HG03432 (cell line): Measurements from ENCODE around the gene DPH5.
"Not testable (repeated sequence)": the region's sequence is repeated elsewhere in the genome, so short reads cannot be mapped to it uniquely, and the experiment has no call there.

ENCODE experiments used
- ATAC-seq: cut with Tn5 transposase; IDR thresholded peaks from one replicate; pipeline ENCODE4 v1.9.1; 2021; ENCODE audit warnings: mild to moderate bottlenecking, moderate library complexity; ENCODE audit not compliant: unreplicated experiment

Gene DPH5

DNA sequence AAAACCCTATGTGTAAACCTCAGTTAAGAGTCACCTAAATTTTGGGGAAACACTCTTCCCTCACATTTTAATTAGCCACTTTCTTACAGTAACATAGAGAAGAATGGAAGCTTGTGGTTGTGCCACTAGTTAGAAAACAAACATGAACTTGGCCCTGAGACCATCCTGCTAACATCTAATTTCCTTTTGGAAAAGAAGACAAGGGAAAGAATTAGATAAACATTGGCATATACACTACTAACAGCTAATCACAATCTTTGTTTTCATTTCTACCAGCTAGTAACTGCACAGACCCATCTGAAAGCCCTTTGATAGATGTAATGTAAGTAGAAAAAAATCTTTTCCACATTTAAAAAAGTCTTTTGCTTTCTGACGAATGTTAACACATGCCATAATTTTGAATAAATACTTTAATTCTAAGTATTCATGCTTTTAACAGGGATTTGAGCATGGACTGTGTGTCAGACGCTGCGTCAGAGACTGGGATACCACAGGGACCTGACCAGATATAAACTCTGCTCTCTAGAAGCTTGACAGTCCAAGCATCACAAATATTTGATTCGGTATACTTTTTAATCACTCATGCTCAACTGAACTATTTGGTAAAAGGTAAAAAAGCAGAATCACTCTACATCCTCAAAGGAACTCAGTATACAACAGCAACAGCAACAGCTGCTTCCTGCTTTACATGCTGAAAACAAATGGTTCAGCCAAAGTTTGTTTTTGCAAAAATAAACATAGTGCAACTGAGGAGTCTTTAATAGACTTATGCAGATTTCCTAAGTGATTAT is 30.2 kb downstream of the DPH5 start:
- ATAC-seq, result no peak

DNA sequence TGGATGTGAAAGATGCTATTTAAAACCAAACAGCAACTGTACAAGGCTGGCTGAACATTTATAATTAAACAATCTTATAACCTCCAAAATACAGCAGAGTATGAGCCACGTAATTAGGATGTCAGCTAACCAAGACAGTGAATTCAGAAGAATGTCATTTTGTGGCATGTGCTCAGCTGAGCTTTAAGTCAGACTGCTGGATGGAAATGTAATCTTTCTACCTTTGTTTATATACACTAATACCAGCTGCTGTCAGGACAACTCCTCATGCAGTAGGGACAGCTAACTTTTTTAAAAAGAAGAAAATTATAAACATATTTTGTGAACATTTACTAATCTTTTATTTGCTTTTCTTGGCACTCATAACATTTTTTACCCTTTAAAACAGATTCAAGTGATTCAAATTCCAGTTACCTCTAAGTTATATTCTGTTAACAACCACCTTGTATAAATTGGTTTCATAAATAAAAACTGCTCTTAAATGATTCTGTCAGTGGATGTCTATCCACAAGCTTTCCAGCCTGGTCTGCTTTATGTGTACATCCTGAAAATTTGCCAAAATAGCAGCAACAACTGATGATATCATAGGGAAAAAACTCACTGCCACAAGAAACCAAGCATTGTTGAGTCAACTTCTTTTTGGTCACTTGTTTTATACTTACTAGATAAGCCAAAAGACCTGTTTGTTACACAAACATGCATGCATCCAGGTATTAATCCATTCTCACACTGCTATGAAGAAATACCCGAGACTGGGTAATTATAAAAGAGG is 36.1 kb downstream of the DPH5 start:
- ATAC-seq, result no peak

DNA sequence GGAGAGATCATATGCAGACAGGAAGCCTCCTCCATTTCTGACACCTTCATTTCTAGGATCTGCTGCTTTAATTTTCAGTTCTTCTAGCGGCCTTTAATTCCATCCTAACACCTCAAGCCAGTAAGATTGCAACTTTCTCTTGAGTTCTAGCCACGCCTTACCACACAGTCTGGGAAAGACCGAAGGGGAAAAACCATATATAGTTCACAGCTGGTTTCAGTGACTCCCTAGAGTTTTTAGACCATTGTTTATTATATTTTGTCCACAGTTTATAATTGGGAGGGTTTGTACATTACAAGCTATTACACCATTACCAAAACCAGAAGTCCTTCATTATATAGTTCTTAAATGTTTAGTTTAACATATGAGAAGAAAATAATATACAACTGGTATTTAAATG is 37.5 kb downstream of the DPH5 start:
- no peak for ATAC-seq

DNA sequence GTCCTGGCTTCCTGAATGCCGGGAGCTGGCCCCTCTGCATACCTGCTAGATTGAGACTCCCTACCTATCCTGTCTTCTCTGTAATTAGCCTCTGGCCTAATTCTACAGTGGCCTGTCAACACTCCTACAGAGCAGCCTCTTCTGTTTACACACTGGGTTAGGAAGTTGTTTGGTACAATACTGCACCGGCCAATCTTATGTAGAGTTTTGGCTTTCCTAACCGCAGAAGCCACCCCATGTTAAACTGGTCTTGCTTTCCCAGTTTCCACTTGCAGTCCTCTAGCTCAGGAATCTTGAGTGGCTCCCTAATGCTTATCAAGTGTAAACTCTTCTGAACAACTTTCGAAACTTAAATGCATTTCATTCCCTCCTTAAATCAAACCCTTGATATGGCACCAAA is 42.8 kb downstream of the DPH5 start:
- no peak for ATAC-seq

DNA sequence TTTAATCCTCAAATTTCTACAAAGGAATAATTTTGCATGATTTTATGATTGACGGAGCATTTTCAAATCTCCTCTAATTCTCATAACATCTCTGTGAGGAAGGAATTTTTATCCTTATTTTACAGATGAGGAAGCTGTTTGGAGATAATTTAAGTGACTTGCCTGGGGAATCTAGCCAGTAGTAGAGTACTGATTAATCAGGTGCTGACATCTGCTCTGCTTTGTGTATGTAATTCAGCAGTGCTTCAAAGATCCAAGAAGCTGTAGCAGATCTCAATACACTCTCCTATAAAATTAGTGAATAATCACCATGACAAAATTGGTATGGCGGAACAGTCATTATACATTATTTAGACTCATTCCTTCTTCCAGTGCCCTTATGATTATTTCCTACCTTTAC is 46.0 kb downstream of the DPH5 start:
- no peak for ATAC-seq

DNA sequence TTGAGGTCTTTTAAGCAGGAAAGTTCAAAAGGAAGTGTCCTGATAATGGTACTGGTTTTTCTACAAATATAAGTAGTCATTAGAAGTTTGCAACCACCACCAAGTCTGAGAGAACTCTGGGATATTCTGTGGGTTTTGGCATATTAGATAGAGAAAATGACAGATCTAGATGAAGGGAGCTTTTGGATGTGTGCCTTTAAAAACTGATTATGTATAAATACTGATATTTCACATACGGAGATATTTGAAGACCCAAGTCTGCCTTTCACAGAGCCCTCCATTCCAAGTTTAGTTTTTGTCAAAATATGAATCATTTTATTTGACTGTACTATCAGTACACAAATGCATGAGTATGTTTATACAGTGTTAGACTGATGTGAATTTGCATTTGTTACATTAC is 48.6 kb downstream of the DPH5 start:
- no peak for ATAC-seq

DNA sequence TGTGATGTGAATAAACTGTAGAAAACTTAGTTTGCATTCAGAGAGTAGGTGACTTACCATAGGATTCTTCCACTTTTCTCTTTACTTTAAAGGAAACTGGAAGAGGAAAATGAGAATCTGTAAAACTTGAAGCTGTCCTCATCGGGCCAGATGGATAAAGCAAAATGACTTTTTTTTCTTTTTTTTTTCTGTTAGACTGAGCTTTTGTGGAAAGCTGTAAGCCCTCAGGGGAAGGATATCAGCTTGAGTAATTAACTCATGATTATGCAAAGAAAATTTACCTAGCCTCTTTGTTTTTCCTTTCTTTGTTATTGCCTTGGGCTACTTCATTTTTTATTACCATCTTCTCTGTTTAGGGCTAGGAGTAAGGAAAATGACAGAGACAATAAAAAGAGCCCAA is 53.4 kb downstream of the DPH5 start:
- ATAC-seq, result no peak

DNA sequence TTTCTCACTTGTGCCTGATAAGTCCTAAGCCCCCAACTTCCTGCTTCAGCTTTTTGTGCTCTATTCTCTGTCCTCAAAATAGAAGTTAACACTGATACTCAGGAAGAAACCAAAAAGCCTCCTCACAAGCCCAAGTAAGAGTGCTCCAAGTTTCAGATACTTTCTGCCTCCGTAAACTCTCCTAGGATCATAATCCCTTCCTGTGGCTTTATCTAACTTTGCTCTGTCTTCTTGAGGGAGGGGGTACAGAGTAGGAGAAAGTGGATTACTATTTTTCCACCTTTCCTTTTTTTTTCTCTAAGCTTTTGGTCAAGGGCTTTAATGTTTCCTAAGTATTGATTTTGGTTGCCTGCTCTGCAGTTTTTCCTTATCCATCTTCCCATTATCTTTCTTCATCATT is 54.6 kb downstream of the DPH5 start:
- no peak for ATAC-seq

DNA sequence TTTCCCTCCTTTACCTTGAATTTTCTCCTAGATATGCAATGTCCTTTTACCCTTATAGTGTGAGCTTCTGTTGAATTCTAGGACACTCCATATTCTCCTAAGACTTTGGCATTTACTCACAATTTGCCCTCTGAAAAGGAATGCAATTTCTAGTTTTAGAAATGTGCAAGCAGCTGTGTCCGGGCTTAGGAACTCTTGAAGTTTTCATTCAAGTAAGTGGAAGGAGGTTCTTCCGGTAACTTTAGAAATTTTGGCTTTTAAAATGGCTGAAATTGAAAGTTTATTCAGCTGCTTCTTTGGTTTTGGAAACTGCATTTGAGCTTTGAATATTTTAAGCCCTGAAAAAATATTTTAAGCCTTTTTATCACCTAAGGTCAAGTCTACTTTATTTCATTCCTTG is 56.3 kb downstream of the DPH5 start:
- ATAC-seq, result no peak

DNA sequence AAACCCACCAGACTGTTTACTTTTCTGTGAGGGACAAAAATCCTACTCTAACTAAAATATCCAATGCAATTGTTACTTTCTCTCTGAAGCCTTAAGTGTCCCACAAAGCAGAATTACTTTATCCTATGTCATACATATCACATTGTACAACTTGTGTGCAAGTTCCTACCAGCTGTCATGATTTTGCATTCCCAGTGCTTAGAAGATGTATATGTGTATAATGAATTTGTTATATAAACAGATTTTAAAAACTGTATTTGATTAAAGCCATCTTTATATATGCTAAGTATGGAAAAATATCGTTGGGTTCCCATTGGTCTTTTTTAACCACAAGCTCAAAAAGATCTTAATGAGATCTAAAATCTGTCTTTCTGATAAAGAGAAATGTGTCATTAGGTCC is 57.0 kb downstream of the DPH5 start:
- ATAC-seq, result no peak

DNA sequence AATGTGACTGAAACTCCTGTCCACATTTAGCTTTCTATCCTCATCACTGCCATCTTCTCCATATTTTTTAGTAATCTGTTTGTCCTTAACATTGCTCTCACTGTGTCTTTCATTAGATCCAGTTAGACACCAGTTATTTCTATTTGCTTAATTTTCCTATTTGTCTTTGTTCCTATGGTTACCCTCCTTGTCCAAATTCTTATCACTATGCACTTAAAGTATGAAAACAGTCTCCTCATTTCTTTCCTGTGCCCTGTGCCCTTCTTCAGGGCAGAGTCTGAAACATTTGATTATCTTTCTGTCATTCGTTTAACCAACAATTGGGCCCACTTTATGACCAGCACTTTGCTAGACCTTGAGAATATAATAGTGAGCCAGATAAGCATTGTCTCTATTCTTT is 65.5 kb downstream of the DPH5 start:
- ATAC-seq, result no peak

DNA sequence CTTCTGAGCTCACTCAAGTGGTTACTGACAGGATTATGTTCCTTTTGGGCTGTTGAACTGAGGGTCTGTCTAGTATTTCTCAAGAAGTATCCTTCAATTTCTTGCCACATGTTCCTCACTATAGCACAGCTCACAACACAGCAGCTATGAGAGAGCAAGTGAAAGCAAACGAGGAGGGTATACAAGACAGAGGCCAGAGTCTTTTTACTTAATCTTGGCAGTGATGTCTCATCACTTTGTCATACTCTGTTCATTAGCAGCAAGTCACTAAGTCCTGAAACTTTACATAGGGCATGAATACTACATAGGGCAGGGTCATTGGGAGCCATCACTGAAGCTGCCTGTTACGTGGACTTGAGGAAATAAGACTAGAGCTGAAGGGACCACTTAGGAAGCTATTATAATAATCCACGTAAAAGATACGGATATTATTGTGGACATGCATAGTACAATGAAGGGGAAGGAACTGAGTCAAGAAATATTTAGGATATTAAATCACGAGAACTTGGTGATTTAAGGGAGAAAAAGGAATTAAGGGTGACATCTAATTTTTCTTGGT is 66.0 kb downstream of the DPH5 start:
- ATAC-seq, result no peak

DNA sequence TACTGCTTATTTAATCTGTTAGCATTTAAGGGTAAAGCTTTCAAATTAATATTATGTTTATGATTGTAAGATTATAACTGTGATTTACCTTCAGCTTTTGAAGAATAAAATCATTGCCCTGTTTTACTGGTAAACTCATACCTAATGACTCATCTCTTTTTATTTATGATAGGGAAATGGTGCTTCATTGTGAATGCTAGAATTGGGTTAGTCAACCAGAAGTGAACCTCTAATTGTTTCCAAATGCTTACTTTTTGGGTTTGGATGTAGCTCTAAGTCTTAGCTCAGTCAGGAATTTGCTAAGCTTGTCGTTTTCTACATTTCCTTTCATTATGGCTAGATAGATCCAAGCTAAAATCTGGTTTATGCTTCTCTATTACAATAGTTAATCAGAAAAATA is 70.3 kb downstream of the DPH5 start:
- ATAC-seq, result no peak

DNA sequence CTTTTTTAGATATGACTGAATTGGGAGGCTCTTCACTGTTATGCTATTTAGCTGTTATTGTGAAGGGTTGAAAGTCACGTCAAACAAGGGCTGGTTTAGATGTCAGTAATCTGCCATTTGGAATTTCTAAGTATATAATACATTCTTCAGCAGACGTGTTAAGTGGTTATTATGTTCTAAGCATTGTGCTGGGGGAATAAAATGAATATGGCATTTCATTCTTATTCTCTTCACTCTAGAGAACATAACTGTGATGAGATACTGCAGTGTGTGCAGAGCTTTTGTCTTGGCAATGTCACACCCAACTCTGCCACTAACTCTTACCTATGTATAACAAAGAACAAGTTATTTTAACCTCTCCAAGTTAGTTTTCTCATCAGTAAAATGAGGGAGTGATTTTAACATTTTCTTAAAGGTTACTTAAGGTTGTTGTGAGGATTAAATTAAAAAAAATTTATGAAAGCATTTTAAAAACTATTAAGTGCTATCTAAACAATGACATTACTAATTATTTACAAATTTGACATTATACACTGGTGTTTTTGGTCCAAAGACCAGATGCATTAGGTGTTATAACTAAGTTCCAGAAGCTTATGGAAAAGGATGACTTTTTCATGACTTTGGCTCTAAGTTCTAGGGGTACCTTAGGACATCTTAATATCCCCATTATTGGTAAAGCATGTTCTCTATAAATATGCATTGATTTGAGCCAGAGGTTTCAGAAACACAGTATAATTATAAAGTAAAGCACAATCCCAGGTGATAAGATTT is 71.4 kb downstream of the DPH5 start:
- ATAC-seq, result no peak

DNA sequence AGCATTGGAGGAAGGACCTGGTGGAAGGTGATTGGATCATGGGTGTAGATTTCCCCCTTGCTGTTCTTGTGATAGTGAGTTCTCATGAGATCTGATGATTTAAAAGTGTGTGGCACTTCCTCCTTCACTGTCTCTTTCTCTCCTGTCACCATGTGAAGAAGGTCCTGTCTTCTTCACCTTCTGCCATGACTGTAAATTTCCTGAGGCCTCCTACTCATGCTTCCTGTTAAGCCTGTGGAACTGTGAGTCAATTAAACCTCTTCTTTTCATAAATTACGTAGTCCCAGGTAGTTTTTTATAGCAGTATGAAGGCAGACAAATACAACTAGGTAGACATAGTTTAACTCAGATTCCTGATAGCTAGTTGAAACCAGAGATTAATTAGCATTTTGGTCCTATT is 72.6 kb downstream of the DPH5 start:
- ATAC-seq, result not testable (repeated sequence)

DNA sequence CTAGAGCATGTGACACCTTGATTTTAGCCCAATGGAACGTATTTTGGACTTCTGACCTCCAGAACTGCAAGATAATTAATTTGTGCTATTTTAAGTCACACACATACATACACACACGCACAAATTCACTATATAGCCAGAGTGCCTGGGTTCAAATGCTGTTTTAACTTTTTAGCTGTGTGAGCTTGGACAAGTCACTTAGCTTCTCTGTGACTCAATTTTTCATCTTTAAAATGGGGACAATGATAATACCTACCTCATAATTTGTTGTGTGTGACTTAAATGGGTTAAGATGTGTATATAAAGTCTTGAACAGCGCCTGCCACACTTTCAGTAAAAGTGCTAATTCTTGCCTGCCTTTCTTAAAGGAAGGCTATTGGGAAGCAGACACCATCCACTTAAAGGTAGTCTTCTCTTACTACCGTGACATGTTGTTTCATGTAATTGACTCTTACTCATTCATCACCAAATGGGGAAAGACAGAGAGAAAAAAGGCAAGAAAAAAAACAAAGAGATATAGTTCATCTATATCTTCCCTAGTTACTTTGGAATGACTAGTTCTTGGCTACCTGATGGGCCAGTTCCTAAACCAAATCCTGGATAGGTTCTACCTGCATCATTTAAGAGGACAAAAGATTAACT is 73.4 kb downstream of the DPH5 start:
- no peak for ATAC-seq

DNA sequence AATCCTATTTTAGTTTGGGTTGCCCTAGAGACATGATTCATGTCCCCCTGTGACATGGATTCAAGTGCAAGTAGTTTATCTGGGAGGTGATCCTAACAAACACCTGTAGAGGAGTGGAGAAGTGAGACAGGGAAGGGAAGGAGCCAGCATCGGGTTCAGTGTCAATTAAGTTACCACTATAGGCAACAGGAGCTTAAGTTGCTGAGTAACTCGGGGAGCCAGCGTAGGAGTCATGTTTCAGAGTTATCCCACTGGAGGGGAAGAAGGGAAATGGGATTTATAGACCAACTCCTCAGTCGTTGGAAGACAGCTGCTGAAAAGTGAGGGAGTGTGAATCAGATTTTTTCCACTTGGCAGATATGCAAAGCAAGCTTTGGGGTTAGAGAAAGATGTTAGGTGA is 74.8 kb downstream of the DPH5 start:
- ATAC-seq, result no peak

DNA sequence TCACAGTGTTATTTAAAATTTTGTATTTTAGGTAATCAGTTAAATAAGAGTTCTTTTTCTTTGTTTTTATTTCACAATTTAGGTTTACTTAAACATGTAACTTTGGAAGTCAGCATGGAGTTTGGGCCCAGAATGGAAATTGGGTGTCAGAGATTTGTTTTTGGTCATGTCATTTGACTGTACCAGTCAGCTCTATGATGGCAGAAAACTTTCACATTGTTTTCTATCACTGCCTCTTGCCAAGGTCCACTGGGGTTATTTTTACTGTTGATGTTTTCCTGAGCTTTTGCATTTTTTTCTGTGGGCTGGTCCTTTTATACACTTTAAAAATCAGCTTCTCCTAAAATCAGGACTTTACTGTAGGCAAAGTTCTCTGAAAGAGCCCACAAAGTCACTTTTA is 75.2 kb downstream of the DPH5 start:
- ATAC-seq, result no peak

DNA sequence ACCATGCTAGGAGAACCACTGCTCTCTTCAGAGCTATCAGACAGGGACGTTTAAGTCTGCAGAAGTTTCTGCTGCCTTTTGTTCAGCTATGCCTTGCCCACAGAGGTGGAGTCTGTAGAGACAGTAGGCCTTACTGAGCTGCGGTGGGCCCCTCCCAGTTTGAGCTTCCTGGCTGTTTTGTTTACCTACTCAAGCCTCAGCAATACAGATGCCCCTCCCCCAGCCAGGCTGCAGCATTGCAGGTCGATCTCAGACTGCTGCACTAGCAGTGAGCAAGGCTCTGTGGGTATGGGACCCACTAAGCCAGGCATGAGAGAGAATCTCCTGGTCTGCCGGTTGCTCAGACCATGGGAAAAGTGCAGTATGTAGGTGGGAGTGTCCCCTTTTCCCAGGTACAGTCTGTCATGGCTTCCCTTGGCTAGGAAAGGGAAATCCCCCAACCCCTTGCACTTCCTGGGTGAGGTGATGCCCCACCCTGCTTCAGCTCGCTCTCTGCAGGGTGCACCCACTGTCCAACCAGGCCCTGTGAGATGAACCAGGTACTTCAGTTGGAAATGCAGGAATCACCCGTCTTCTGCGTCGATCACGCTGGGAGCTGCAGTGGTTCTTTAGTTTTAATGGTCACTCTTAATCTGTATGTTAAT is 75.9 kb downstream of the DPH5 start:
- peak; percentile 82 for ATAC-seq

DNA sequence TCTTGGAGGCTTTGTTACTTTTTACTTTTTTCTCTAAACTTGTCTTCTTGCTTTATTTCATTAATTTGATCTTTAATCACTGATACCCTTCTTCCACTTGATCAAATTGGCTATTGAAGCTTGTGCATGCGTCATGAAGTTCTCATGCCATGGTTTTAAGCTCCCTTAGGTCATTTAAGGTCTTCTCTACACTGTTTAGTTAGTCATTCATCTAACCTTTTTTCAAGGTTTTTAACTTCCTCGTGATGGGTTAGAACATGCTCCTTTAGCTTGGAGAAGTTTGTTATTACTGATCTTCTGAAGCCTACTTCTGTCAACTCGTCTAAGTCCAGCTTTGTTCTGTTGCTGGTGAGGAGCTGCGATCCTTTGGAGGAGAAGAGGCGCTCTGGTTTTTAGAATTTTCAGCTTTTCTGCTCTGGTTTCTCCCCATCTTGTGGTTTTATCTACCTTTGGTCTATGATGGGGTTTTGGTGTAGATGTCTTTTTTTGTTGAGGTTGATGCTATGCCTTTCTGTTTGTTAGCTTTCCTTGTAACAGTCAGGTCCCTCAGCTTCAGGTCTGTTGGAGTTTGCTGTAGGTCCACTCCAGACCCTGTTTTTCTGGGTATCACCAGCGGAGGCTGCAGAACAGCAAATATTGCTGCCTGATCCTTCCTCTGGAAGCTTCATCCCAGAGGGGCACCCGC is 76.7 kb downstream of the DPH5 start:
- not testable (repeated sequence) for ATAC-seq
